AG09319 (cell line): ENCODE results near the gene POLR2L.

Source experiments
- DNase-seq: peaks from one replicate; pipeline ENCODE4 v3.0.0-alpha.2; 2010; ENCODE audit warnings: low read depth; ENCODE audit errors: extremely low read depth
- CTCF ChIP-seq: IDR thresholded peaks from 2 replicates; pipeline ENCODE4 v1.5.1; 2011; ENCODE audit warnings: low read depth, mild to moderate bottlenecking, inconsistent platforms, low read length, moderate library complexity

POLR2L gene

GRCh38 chr11:811446-812245, 30.7 kb downstream of the POLR2L start:
- TF ChIP-seq CTCF: peak; percentile 4

GRCh38 chr11:810040-810567, 32.2 kb downstream of the POLR2L start:
- DNase-seq: no peak
- TF ChIP-seq CTCF: no peak

More at GRCh38 chr11:811446-812245, 30.7 kb downstream of the POLR2L start:
- no peak for DNase-seq

GRCh38 chr11:809287-810039, 32.9 kb downstream of the POLR2L start, which contains the start of gene RPLP2:
RPLP2 (plus strand) TSS chr11:809967; CDS start chr11:810235, 268 bp downstream.
- DNase-seq: peak; percentile 94
- TF ChIP-seq CTCF: no peak

GRCh38 chr11:808427-809286, 33.7 kb downstream of the POLR2L start:
- DNase-seq: no peak
- TF ChIP-seq CTCF: no peak

- no peak for DNase-seq
- no peak for TF ChIP-seq CTCF
Measured at GRCh38 chr11:804599-804964, 37.7 kb downstream of the POLR2L start.

- no peak for DNase-seq
Measured at GRCh38 chr11:803770-804598, 38.3 kb downstream of the POLR2L start.

More at GRCh38 chr11:803770-804598, 38.3 kb downstream of the POLR2L start:
- no peak for TF ChIP-seq CTCF
